ENCODE results near the gene DPEP3.

Gene DPEP3

GRCh38 chr16:68005786-68006286 lies 25.5 kb upstream of the DPEP3 start:
- TF ChIP-seq POLR2AphosphoS5 (IDR thresholded peaks at IDR 0.05; ENCODE audit: low read depth, low read length) (no peak), FOXP2 (optimal IDR thresholded peaks at IDR 0.05; ENCODE audit: borderline replicate concordance, extremely low read depth, extremely low read length, insufficient read depth) (no peak), SIN3A (IDR thresholded peaks at IDR 0.05; ENCODE audit: borderline replicate concordance, insufficient read depth, low read length) (no peak), TAF1 (IDR thresholded peaks at IDR 0.05; ENCODE audit: borderline replicate concordance, insufficient read depth, low read length) (no peak)
- TF ChIP-seq, protein P1, sequence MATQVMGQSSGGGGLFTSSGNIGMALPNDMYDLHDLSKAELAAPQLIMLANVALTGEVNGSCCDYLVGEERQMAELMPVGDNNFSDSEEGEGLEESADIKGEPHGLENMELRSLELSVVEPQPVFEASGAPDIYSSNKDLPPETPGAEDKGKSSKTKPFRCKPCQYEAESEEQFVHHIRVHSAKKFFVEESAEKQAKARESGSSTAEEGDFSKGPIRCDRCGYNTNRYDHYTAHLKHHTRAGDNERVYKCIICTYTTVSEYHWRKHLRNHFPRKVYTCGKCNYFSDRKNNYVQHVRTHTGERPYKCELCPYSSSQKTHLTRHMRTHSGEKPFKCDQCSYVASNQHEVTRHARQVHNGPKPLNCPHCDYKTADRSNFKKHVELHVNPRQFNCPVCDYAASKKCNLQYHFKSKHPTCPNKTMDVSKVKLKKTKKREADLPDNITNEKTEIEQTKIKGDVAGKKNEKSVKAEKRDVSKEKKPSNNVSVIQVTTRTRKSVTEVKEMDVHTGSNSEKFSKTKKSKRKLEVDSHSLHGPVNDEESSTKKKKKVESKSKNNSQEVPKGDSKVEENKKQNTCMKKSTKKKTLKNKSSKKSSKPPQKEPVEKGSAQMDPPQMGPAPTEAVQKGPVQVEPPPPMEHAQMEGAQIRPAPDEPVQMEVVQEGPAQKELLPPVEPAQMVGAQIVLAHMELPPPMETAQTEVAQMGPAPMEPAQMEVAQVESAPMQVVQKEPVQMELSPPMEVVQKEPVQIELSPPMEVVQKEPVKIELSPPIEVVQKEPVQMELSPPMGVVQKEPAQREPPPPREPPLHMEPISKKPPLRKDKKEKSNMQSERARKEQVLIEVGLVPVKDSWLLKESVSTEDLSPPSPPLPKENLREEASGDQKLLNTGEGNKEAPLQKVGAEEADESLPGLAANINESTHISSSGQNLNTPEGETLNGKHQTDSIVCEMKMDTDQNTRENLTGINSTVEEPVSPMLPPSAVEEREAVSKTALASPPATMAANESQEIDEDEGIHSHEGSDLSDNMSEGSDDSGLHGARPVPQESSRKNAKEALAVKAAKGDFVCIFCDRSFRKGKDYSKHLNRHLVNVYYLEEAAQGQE (IDR thresholded peaks at IDR 0.05; ENCODE audit: insufficient read depth in 1 of 2, low read depth in 2 of 2, low read length in 2 of 2): no peak

GRCh38 chr16:68005211-68005610 lies 24.9 kb upstream of the DPEP3 start:
- TF ChIP-seq POLR2AphosphoS5 (IDR thresholded peaks at IDR 0.05; ENCODE audit: low read depth, low read length) (no peak), SIN3A (IDR thresholded peaks at IDR 0.05; ENCODE audit: borderline replicate concordance, insufficient read depth, low read length) (no peak), TAF1 (IDR thresholded peaks at IDR 0.05; ENCODE audit: borderline replicate concordance, insufficient read depth, low read length) (no peak), FOXP2 (optimal IDR thresholded peaks at IDR 0.05; ENCODE audit: borderline replicate concordance, extremely low read depth, extremely low read length, insufficient read depth) (no peak)
- TF ChIP-seq, protein P1 (IDR thresholded peaks at IDR 0.05; ENCODE audit: insufficient read depth in 1 of 2, low read depth in 2 of 2, low read length in 2 of 2): no peak

DNA sequence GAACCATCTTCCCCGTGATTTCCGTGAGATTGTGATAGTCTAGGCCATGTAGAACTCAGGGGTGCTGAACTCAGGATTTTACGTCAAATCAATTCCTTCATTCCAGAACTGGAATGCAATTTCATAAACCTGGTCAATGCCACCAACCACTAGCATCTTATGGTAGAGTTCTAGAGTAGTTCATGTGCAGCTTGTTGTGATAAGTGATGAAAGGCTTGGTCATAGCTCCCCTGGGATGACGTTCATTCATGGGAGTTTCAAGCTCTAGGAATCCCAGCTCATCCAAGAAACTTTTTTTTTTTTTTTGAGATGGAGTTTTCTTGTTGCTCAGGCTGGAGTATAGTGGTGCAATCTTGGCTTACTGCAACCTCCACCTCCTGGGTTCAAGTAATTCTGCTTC lies 22.7 kb upstream of the DPEP3 start:
- TF ChIP-seq, protein P1 (IDR thresholded peaks at IDR 0.05; ENCODE audit: insufficient read depth in 1 of 2, low read depth in 2 of 2, low read length in 2 of 2): no peak
- TF ChIP-seq FOXP2 (optimal IDR thresholded peaks at IDR 0.05; ENCODE audit: borderline replicate concordance, extremely low read depth, extremely low read length, insufficient read depth): no peak
- TF ChIP-seq SIN3A (IDR thresholded peaks at IDR 0.05; ENCODE audit: borderline replicate concordance, insufficient read depth, low read length): no peak
- TF ChIP-seq POLR2AphosphoS5 (IDR thresholded peaks at IDR 0.05; ENCODE audit: low read depth, low read length): no peak
- no peak for TF ChIP-seq TAF1 (IDR thresholded peaks at IDR 0.05; ENCODE audit: borderline replicate concordance, insufficient read depth, low read length)

GRCh38 chr16:68000450-68000849 lies 20.2 kb upstream of the DPEP3 start:
- TF ChIP-seq SIN3A (IDR thresholded peaks at IDR 0.05; ENCODE audit: borderline replicate concordance, insufficient read depth, low read length): no peak
- TF ChIP-seq FOXP2 (optimal IDR thresholded peaks at IDR 0.05; ENCODE audit: borderline replicate concordance, extremely low read depth, extremely low read length, insufficient read depth): no peak
- TF ChIP-seq, protein P1 (IDR thresholded peaks at IDR 0.05; ENCODE audit: insufficient read depth in 1 of 2, low read depth in 2 of 2, low read length in 2 of 2): no peak
- TF ChIP-seq POLR2AphosphoS5 (IDR thresholded peaks at IDR 0.05; ENCODE audit: low read depth, low read length): no peak
- no peak for TF ChIP-seq TAF1 (IDR thresholded peaks at IDR 0.05; ENCODE audit: borderline replicate concordance, insufficient read depth, low read length)

- TF ChIP-seq TAF1 (IDR thresholded peaks at IDR 0.05; ENCODE audit: borderline replicate concordance, insufficient read depth, low read length) (no peak), FOXP2 (optimal IDR thresholded peaks at IDR 0.05; ENCODE audit: borderline replicate concordance, extremely low read depth, extremely low read length, insufficient read depth) (no peak), POLR2AphosphoS5 (IDR thresholded peaks at IDR 0.05; ENCODE audit: low read depth, low read length) (no peak), SIN3A (IDR thresholded peaks at IDR 0.05; ENCODE audit: borderline replicate concordance, insufficient read depth, low read length) (no peak)
- TF ChIP-seq, protein P1 (IDR thresholded peaks at IDR 0.05; ENCODE audit: insufficient read depth in 1 of 2, low read depth in 2 of 2, low read length in 2 of 2): no peak
Observed at GRCh38 chr16:67999985-68000384, 19.7 kb upstream of the DPEP3 start.
